GM12891 (cell line): ENCODE measurements around the gene ZBTB20.

Source experiments
- PAX5 ChIP-seq: IDR thresholded peaks from 2 replicates; pipeline ENCODE4 v1.6.1; 2011; ENCODE audit warnings: low read length, moderate library complexity, mild to moderate bottlenecking; ENCODE audit not compliant: insufficient read depth, severe bottlenecking
- POLR2A ChIP-seq: IDR thresholded peaks from 2 replicates; pipeline ENCODE4 v1.6.1; 2011; ENCODE audit warnings: low read depth, low read length, control low read depth
- POLR2AphosphoS5 ChIP-seq: IDR thresholded peaks from 2 replicates; pipeline ENCODE4 v1.6.1; 2011; ENCODE audit warnings: low read depth, low read length, control low read depth
- POU2F2 ChIP-seq: IDR thresholded peaks from 2 replicates; pipeline ENCODE4 v1.6.1; 2011; ENCODE audit warnings: low read depth, mild to moderate bottlenecking, control low read depth, low read length, moderate library complexity
- SPI1 ChIP-seq: IDR thresholded peaks from 2 replicates; pipeline ENCODE4 v1.6.1; 2011; ENCODE audit warnings: low read depth, low read length, control low read depth
- TAF1 ChIP-seq: IDR thresholded peaks from 2 replicates; pipeline ENCODE4 v1.6.1; 2011; ENCODE audit warnings: low read depth, low read length, control low read depth

- TF ChIP-seq TAF1 = no peak
- no peak for TF ChIP-seq POLR2A
- TF ChIP-seq POLR2AphosphoS5 = no peak
- no peak for TF ChIP-seq PAX5
- no peak for TF ChIP-seq SPI1
- no peak for TF ChIP-seq POU2F2
These were observed 729.8 kb downstream of the ZBTB20 start for GRCh38 chr3:114417265-114417664.
